Immature natural killer cell (primary cell): ENCODE measurements around the gene DNAH1. TPM values are rescaled to one million over a fixed set of nuclear protein-coding genes. Genes with fewer than 3 reads are reported as not detected.

Experiments used
- DNase-seq, 3 donors: peaks; one replicate each; pipeline ENCODE4 v3.0.0; 2022; ENCODE audit warnings: mixed read lengths in 1 of 3
- H3K27ac Mint-ChIP-seq, 6 donors: one replicate each; pipeline ENCODE4 v1.8.0; 2020; ENCODE audit warnings: mixed read lengths in 6 of 6, mild to moderate bottlenecking in 5 of 6, inconsistent platforms in 4 of 6, moderate library complexity in 3 of 6
- H3K27me3 Mint-ChIP-seq, 3 donors: one replicate each; pipeline ENCODE4 v1.8.0; 2020 to 2021; ENCODE audit warnings: low read depth in 3 of 3, mild to moderate bottlenecking in 3 of 3, mixed read lengths in 3 of 3, moderate library complexity in 3 of 3, inconsistent platforms in 1 of 3
- H3K36me3 Mint-ChIP-seq, 3 donors: one replicate each; pipeline ENCODE4 v1.8.0; 2020; ENCODE audit warnings: mixed read lengths in 3 of 3, inconsistent platforms in 2 of 3, mild to moderate bottlenecking in 2 of 3
- H3K4me1 Mint-ChIP-seq, 2 donors: one replicate each; pipeline ENCODE4 v1.8.0; 2020; ENCODE audit warnings: inconsistent platforms in 2 of 2, mild to moderate bottlenecking in 2 of 2, mixed read lengths in 2 of 2, moderate library complexity in 1 of 2
- H3K4me3 Mint-ChIP-seq, 5 donors: one replicate each; pipeline ENCODE4 v1.8.0; 2020; ENCODE audit warnings: mild to moderate bottlenecking in 5 of 5, mixed read lengths in 5 of 5, inconsistent platforms in 3 of 5, moderate library complexity in 3 of 5
- H3K9me3 Mint-ChIP-seq, 6 donors: one replicate each; pipeline ENCODE4 v1.8.0; 2020; ENCODE audit warnings: mild to moderate bottlenecking in 6 of 6, mixed read lengths in 6 of 6, inconsistent platforms in 4 of 6, moderate library complexity in 3 of 6
- polyA plus RNA-seq, 3 donors: library from polyadenylated mRNA; unstranded; fragments of 300-500 nt; fragmentation: Illumina TruSeq; gene quantifications; one replicate each; pipeline ENCODE4 v1.2.3, GENCODE V29; 2021

Gene DNAH1
- polyA plus RNA-seq, 3 donors from 2014 or later = 0.31 to 1.8 (median 0.73) TPM

GRCh38 chr3:52372822-52373504 is 56.8 kb downstream of the DNAH1 start:
- Mint-ChIP-seq H3K27ac (no peak overlapping the region), H3K9me3 (no peaks in the 10 kb centered on the region), H3K27me3 (peaks cover 0 to 10% (median 0%) of the 10 kb centered on the region in 3 donors), H3K36me3 (peaks cover 3 to 38% (median 13%) of the 10 kb centered on the region in 3 donors), H3K4me3 (peak overlapping the region in 1 of 5 donors; percentile 44), H3K4me1 (peaks cover 8 to 12% of the 10 kb centered on the region in 2 donors)
- DNase-seq = peak in 2 of 3 donors; percentile 5 to 7

- Mint-ChIP-seq H3K9me3 (no peaks in the 10 kb centered on the region), H3K4me1 (peaks cover 8 to 12% of the 10 kb centered on the region in 2 donors), H3K36me3 (peaks cover 3 to 37% (median 13%) of the 10 kb centered on the region in 3 donors), H3K27me3 (peaks cover 0 to 10% (median 0%) of the 10 kb centered on the region in 3 donors), H3K27ac (peak overlapping the region in 2 of 6 donors; percentile 14 to 21), H3K4me3 (peak overlapping the region in 1 of 5 donors; percentile 44)
- DNase-seq = no peak
Measured at GRCh38 chr3:52373676-52374075, 57.6 kb downstream of the DNAH1 start.

- peaks cover 3 to 35% (median 11%) of the 10 kb centered on the region in 3 donors for H3K36me3 Mint-ChIP-seq
- H3K27me3 Mint-ChIP-seq = peaks cover 0 to 10% (median 0%) of the 10 kb centered on the region in 3 donors
- no peak overlapping the region for H3K4me3 Mint-ChIP-seq
- H3K4me1 Mint-ChIP-seq = peaks cover 8 to 12% of the 10 kb centered on the region in 2 donors
- no peak for DNase-seq
- H3K9me3 Mint-ChIP-seq = no peaks in the 10 kb centered on the region
- peak overlapping the region in 1 of 6 donors; percentile 54 for H3K27ac Mint-ChIP-seq
Measured at GRCh38 chr3:52374173-52374572, 58.1 kb downstream of the DNAH1 start.

GRCh38 chr3:52379610-52380009 is 63.5 kb downstream of the DNAH1 start:
- no peak overlapping the region for H3K27ac Mint-ChIP-seq
- no peak overlapping the region for H3K4me3 Mint-ChIP-seq
- H3K27me3 Mint-ChIP-seq = peaks cover 0 to 8% (median 1%) of the 10 kb centered on the region in 3 donors
- H3K9me3 Mint-ChIP-seq = no peaks in the 10 kb centered on the region
- peaks cover 0 to 14% (median 5%) of the 10 kb centered on the region in 3 donors for H3K36me3 Mint-ChIP-seq
- DNase-seq = no peak
- H3K4me1 Mint-ChIP-seq = peaks cover 2 to 5% of the 10 kb centered on the region in 2 donors

- DNase-seq = no peak
- Mint-ChIP-seq H3K27me3 (peaks cover 0 to 8% (median 3%) of the 10 kb centered on the region in 3 donors), H3K4me3 (no peak overlapping the region), H3K9me3 (no peaks in the 10 kb centered on the region), H3K27ac (no peak overlapping the region), H3K36me3 (peaks cover 0 to 10% (median 3%) of the 10 kb centered on the region in 3 donors), H3K4me1 (peaks cover 3 to 5% of the 10 kb centered on the region in 2 donors)
Measured at GRCh38 chr3:52380023-52380422, 63.9 kb downstream of the DNAH1 start.

- no peak overlapping the region for H3K27ac Mint-ChIP-seq
- peaks cover 3 to 5% of the 10 kb centered on the region in 2 donors for H3K4me1 Mint-ChIP-seq
- H3K36me3 Mint-ChIP-seq = no peaks in the 10 kb centered on the region
- H3K4me3 Mint-ChIP-seq = no peak overlapping the region
- H3K27me3 Mint-ChIP-seq = peaks cover 0 to 8% (median 6%) of the 10 kb centered on the region in 3 donors
- DNase-seq = no peak
- no peaks in the 10 kb centered on the region for H3K9me3 Mint-ChIP-seq
Measured at GRCh38 chr3:52381623-52382022, 65.5 kb downstream of the DNAH1 start.

GRCh38 chr3:52383446-52383845 is 67.3 kb downstream of the DNAH1 start:
- no peaks in the 10 kb centered on the region for H3K36me3 Mint-ChIP-seq
- H3K27ac Mint-ChIP-seq = no peak overlapping the region
- H3K4me1 Mint-ChIP-seq = peaks cover 3 to 5% of the 10 kb centered on the region in 2 donors
- no peaks in the 10 kb centered on the region for H3K9me3 Mint-ChIP-seq
- DNase-seq = no peak
- H3K27me3 Mint-ChIP-seq = peaks cover 0 to 7% (median 0%) of the 10 kb centered on the region in 3 donors
- no peak overlapping the region for H3K4me3 Mint-ChIP-seq

GRCh38 chr3:52384019-52384761 is 68.1 kb downstream of the DNAH1 start:
- H3K27me3 Mint-ChIP-seq = peaks cover 0 to 7% (median 0%) of the 10 kb centered on the region in 3 donors

GRCh38 chr3:52385157-52385556 is 69.0 kb downstream of the DNAH1 start:
- Mint-ChIP-seq H3K36me3 (peaks cover 0 to under 1% (median under 1%) of the 10 kb centered on the region in 3 donors), H3K4me1 (peaks cover 3 to 5% of the 10 kb centered on the region in 2 donors), H3K9me3 (no peaks in the 10 kb centered on the region), H3K27me3 (peaks cover 0 to 7% (median 0%) of the 10 kb centered on the region in 3 donors), H3K4me3 (no peak overlapping the region), H3K27ac (no peak overlapping the region)
- DNase-seq = no peak

More at GRCh38 chr3:52384019-52384761, 68.1 kb downstream of the DNAH1 start:
- no peaks in the 10 kb centered on the region for H3K9me3 Mint-ChIP-seq
- no peak for DNase-seq
- H3K36me3 Mint-ChIP-seq = no peaks in the 10 kb centered on the region
- H3K27ac Mint-ChIP-seq = no peak overlapping the region
- peaks cover 3 to 5% of the 10 kb centered on the region in 2 donors for H3K4me1 Mint-ChIP-seq
- H3K4me3 Mint-ChIP-seq = no peak overlapping the region

GRCh38 chr3:52387481-52387880 is 71.4 kb downstream of the DNAH1 start:
- Mint-ChIP-seq H3K4me1 (peaks cover 3 to 5% of the 10 kb centered on the region in 2 donors), H3K9me3 (no peaks in the 10 kb centered on the region), H3K27ac (peak overlapping the region in 1 of 6 donors; percentile 23), H3K4me3 (no peak overlapping the region), H3K27me3 (peaks cover 0 to 12% (median 4%) of the 10 kb centered on the region in 3 donors), H3K36me3 (peaks cover 5 to 13% (median 8%) of the 10 kb centered on the region in 3 donors)
- no peak for DNase-seq

GRCh38 chr3:52388348-52388821 is 72.3 kb downstream of the DNAH1 start:
- Mint-ChIP-seq H3K27ac (no peak overlapping the region), H3K27me3 (peaks cover 0 to 12% (median 4%) of the 10 kb centered on the region in 3 donors)

GRCh38 chr3:52388933-52389332 is 72.8 kb downstream of the DNAH1 start:
- peaks cover 0 to 3% of the 10 kb centered on the region in 2 donors for H3K4me1 Mint-ChIP-seq
- no peak overlapping the region for H3K27ac Mint-ChIP-seq
- peaks cover 0 to 11% (median 4%) of the 10 kb centered on the region in 3 donors for H3K27me3 Mint-ChIP-seq
- no peaks in the 10 kb centered on the region for H3K9me3 Mint-ChIP-seq
- H3K36me3 Mint-ChIP-seq = peaks cover 11 to 21% (median 15%) of the 10 kb centered on the region in 3 donors
- H3K4me3 Mint-ChIP-seq = no peak overlapping the region
- no peak for DNase-seq

More at GRCh38 chr3:52388348-52388821, 72.3 kb downstream of the DNAH1 start:
- peaks cover 0 to 3% of the 10 kb centered on the region in 2 donors for H3K4me1 Mint-ChIP-seq
- H3K9me3 Mint-ChIP-seq = no peaks in the 10 kb centered on the region
- DNase-seq = no peak
- no peak overlapping the region for H3K4me3 Mint-ChIP-seq
- H3K36me3 Mint-ChIP-seq = peaks cover 11 to 20% (median 15%) of the 10 kb centered on the region in 3 donors

GRCh38 chr3:52391096-52391495 is 75.0 kb downstream of the DNAH1 start:
- no peak overlapping the region for H3K4me3 Mint-ChIP-seq
- peaks cover 11 to 21% (median 15%) of the 10 kb centered on the region in 3 donors for H3K36me3 Mint-ChIP-seq
- no peak for DNase-seq
- H3K4me1 Mint-ChIP-seq = no peaks in the 10 kb centered on the region
- peaks cover 0 to 6% (median 4%) of the 10 kb centered on the region in 3 donors for H3K27me3 Mint-ChIP-seq
- H3K27ac Mint-ChIP-seq = no peak overlapping the region
- H3K9me3 Mint-ChIP-seq = no peaks in the 10 kb centered on the region
